ENCODE measurements around the gene TIGD3. TPM values are rescaled to one million over a fixed set of nuclear protein-coding genes. Genes with fewer than 3 reads are reported as not detected.

The TIGD3 gene
- total and polyA plus RNA-seq, 2 donors (not counting 3 experiments of a cell fraction or from before 2014, with no cell fraction given), result 0.18 to 0.27 TPM

DNA sequence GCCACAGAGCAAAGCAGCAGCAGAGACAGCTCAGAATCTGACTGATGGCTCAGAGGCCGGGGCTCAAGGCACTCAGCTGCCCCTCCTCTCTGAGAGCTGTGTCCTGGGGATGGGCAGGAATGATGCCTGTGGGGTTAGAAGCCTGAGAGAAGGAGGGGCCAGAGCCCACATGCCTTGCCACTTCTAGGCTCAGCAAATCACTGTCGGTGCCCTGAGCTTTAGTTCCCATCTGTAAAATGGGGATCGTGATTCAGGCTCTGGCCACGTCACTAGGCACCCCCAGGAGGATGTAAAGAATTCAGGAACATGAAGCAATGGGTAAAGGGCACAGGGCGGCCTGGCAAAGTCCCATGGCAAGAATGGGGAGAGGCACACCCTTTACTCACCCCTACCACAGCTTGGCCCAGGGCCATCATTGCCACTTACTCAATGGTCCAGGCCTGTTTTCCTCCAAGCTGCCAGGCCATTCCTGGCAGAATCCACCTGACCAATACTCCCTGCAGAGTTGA, 43.3 kb upstream of the TIGD3 start:
- Histone ChIP-seq H3K4me3 (replicated peaks in 1 of 3; ENCODE audit: insufficient read depth in 1 of 3, low read depth in 1 of 3, low read length in 3 of 3) (no peak overlapping the region), H3K27me3 (ENCODE audit: control insufficient read depth in 2 of 2, insufficient read depth in 2 of 2, low read length in 2 of 2) (no peaks in the 10 kb centered on the region), H3K4me1 (ENCODE audit: control insufficient read depth, extremely low read depth, insufficient read depth, low read length) (peaks cover 32% of the 10 kb centered on the region), H3K36me3 (ENCODE audit: control insufficient read depth in 2 of 2, extremely low read depth in 1 of 2, insufficient read depth in 2 of 2, low read length in 2 of 2) (no peaks in the 10 kb centered on the region), H3K9ac (replicated peaks; ENCODE audit: extremely low read depth, insufficient read depth, low read length) (no peak overlapping the region), H2AFZ (ENCODE audit: low read depth, low read length) (no peak overlapping the region), H3K27ac (ENCODE audit: insufficient read depth, low read depth, low read length) (no peak overlapping the region), H4K20me1 (replicated peaks; ENCODE audit: control insufficient read depth, extremely low read depth, insufficient read depth, low read length) (no peaks in the 10 kb centered on the region), H3K79me2 (ENCODE audit: control insufficient read depth, insufficient read depth, low read length) (peaks cover 25% of the 10 kb centered on the region), H3K4me2 (ENCODE audit: insufficient read depth, low read length) (no peak overlapping the region), H3K9me3 (replicated peaks; ENCODE audit: control insufficient read depth, insufficient read depth, low read length) (no peaks in the 10 kb centered on the region), H3K9me1 (replicated peaks; ENCODE audit: control insufficient read depth, extremely low read depth, insufficient read depth, low read length) (no peaks in the 10 kb centered on the region)
- dilution Hi-C loops (cut with MboI; ENCODE audit: extremely low pct_ligation_motif_present, low sequenced_read_pairs) (no loop called here), intact Hi-C loops (cut with micrococcal nuclease) (no loop called here)
- DNase-seq (ENCODE audit: low read depth, low spot score) (no peak), FAIRE-seq (no peak)
- CTCF ChIA-PET, result interaction anchor here (0.9 to 8.7 kb wide), 5 partner anchors 12 to 86 kb away, joined by 3 to 625 read pairs (median 3); no protein-coding TSS in a partner anchor
- TF ChIP-seq POLR2AphosphoS5 (IDR thresholded peaks at IDR 0.05; ENCODE audit: insufficient read depth, low read depth, low read length), result no peak
- no peak for TF ChIP-seq POLR2A (IDR thresholded peaks at IDR 0.05; ENCODE audit: low read depth, low read length)
- no peak for TF ChIP-seq FOS (IDR thresholded peaks at IDR 0.05; ENCODE audit: borderline replicate concordance, insufficient read depth, low read length)
- TF ChIP-seq MAX (IDR thresholded peaks at IDR 0.05; ENCODE audit: insufficient read depth, insufficient read length), result no peak
- no TSS peak for BruUV-seq (replicated peaks)
- POLR2A ChIA-PET, result no interaction called here

DNA sequence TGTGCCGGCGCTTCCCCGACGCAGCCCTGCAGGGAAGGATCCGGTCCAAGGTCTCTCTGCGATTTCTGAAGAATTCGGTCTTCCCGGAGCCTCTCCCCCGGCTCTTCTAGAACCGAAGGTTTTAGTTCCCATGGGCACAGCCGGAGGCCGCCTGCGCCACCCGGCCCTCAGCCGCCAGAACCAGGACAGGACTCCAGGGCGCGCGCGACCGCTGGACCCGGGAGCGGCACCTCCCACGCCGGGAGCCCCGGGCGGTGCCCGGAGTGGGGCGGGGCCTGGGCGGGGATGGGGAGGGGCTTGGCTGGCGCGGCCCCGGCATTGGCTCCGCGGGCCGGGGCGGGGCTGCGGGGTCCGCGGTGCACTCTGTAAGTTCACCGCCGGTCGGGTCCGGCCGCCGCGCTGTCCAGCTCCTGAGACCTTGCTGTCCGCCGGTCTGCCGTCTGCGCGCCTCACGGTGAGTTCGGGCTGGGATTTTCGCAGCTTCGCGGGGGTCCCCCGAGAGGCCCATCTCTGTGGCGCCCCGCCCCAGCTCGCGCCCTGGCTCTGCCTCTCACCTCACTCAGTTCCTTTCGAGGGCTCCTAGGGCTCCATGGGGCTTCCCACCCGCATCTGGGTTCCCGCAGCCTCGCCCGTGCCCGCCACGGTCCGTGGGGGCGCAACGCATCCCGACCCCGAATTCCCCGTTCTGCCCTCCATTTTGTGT, 39.9 kb upstream of the TIGD3 start, which contains the start of gene CDC42EP2:
Gene CDC42EP2 (plus strand): TSS at position 366 of the 703 bp plus-strand sequence. CDS start 6,033 bp downstream, outside the sequence.
- BruUV-seq (replicated peaks), result no TSS peak
- peak within 1 kb of the TSS; percentile 81 for H2AFZ ChIP-seq (ENCODE audit: low read depth, low read length)
- FAIRE-seq, result peak; percentile 83

More for the DNA sequence above, 39.9 kb upstream of the TIGD3 start, which contains the start of gene CDC42EP2:
- Histone ChIP-seq H3K79me2 (ENCODE audit: control insufficient read depth, insufficient read depth, low read length) (peaks cover 58% of the 10 kb centered on the region), H3K9ac (replicated peaks; ENCODE audit: extremely low read depth, insufficient read depth, low read length) (peak within 1 kb of the TSS; percentile 73), H3K4me1 (ENCODE audit: control insufficient read depth, extremely low read depth, insufficient read depth, low read length) (peaks cover 31% of the 10 kb centered on the region), H3K4me2 (ENCODE audit: insufficient read depth, low read length) (peak within 1 kb of the TSS; percentile 90), H3K27ac (ENCODE audit: insufficient read depth, low read depth, low read length) (peak within 1 kb of the TSS; percentile 84), H3K36me3 (ENCODE audit: control insufficient read depth in 2 of 2, extremely low read depth in 1 of 2, insufficient read depth in 2 of 2, low read length in 2 of 2) (peaks cover 0 to 1% of the 10 kb centered on the region in 2 experiments), H3K27me3 (ENCODE audit: control insufficient read depth in 2 of 2, insufficient read depth in 2 of 2, low read length in 2 of 2) (no peaks in the 10 kb centered on the region), H3K9me1 (replicated peaks; ENCODE audit: control insufficient read depth, extremely low read depth, insufficient read depth, low read length) (no peaks in the 10 kb centered on the region), H3K4me3 (replicated peaks in 1 of 3; ENCODE audit: insufficient read depth in 1 of 3, low read depth in 1 of 3, low read length in 3 of 3) (peak within 1 kb of the TSS; percentile 87 to 97 (median 90)), H3K9me3 (replicated peaks; ENCODE audit: control insufficient read depth, insufficient read depth, low read length) (no peaks in the 10 kb centered on the region), H4K20me1 (replicated peaks; ENCODE audit: control insufficient read depth, extremely low read depth, insufficient read depth, low read length) (no peaks in the 10 kb centered on the region)
- DNase-seq (ENCODE audit: low read depth, low spot score), result peak; percentile 88
- ChIA-PET POLR2A (interaction anchor here (0.6 to 3.9 kb wide), 6 partner anchors 15 to 172 kb away, joined by 4 to 65 read pairs (median 6); partner anchors contain the start of gene DPF2), CTCF (interaction anchor here (0.6 to 9.0 kb wide), 30 partner anchors 8 to 197 kb away, joined by 3 to 625 read pairs (median 4); partner anchors contain the start of genes DPF2, POLA2, TIGD3 and ZNHIT2)
- intact Hi-C loops (cut with micrococcal nuclease), result loop anchor here (1.0 to 5.0 kb wide), 6 partner anchors 16 to 112 kb away; no protein-coding TSS in a partner anchor
- dilution Hi-C loops (cut with MboI; ENCODE audit: extremely low pct_ligation_motif_present, low sequenced_read_pairs), result no loop called here
- TF ChIP-seq POLR2A (IDR thresholded peaks at IDR 0.05; ENCODE audit: low read depth, low read length), result peak; percentile 98
- peak; percentile 98 for TF ChIP-seq POLR2AphosphoS5 (IDR thresholded peaks at IDR 0.05; ENCODE audit: insufficient read depth, low read depth, low read length)
- TF ChIP-seq MYC (IDR thresholded peaks at IDR 0.05; ENCODE audit: low read depth, low read length), result no peak

All from endothelial cell of umbilical vein (primary cell).